GM21423 (cell line): Measurements from ENCODE around the gene EFNA3.

Experiments
- ATAC-seq: cut with Tn5 transposase; IDR thresholded peaks from one replicate; pipeline ENCODE4 v1.9.1; 2021; ENCODE audit warnings: mild to moderate bottlenecking, moderate library complexity; ENCODE audit not compliant: unreplicated experiment

EFNA3 gene

GRCh38 chr1:155130272-155131006 lies 51.8 kb downstream of the EFNA3 start:
- no peak for ATAC-seq

GRCh38 chr1:155131285-155131684 lies 52.6 kb downstream of the EFNA3 start:
- no peak for ATAC-seq

GRCh38 chr1:155131856-155132255 lies 53.2 kb downstream of the EFNA3 start:
- ATAC-seq, result no peak

GRCh38 chr1:155133799-155134281 lies 55.2 kb downstream of the EFNA3 start:
- ATAC-seq, result no peak

- ATAC-seq, result no peak
Observed at GRCh38 chr1:155134322-155134721, 55.7 kb downstream of the EFNA3 start.

- ATAC-seq, result no peak
Observed at GRCh38 chr1:155134880-155135414, 56.3 kb downstream of the EFNA3 start.

GRCh38 chr1:155135415-155136028 lies 56.9 kb downstream of the EFNA3 start, which contains the start of gene SLC50A1:
Gene SLC50A1 (plus strand): TSS chr1:155135852. CDS start chr1:155135912, 60 bp downstream.
- peak; percentile 85 for ATAC-seq

GRCh38 chr1:155136748-155137147 lies 58.1 kb downstream of the EFNA3 start:
- ATAC-seq, result no peak
